Heart left ventricle (tissue), 13 donors: ENCODE results near the gene ARRDC4.

Experiments
- CTCF ChIP-seq, 12 donors: fragments of 200-600 bp; sonication (generic) in 4 of 12; IDR thresholded peaks; one replicate each; pipeline versions ENCODE4 v1.5.0 to v1.8.0; 2018 to 2022; ENCODE audit warnings: antibody characterized with exemption in 12 of 12, mild to moderate bottlenecking in 5 of 12
- POLR2A ChIP-seq, 2 donors: fragments of 450-650 bp; IDR thresholded peaks; one replicate each; pipeline ENCODE4 v1.6.1; 2017; ENCODE audit warnings: antibody characterized with exemption in 2 of 2, mild to moderate bottlenecking in 2 of 2, moderate library complexity in 2 of 2
- donor health status: ischemic (EF 13 %, LVEDD 7.1; RV severe dilation, severe dysfunction).
- donor health status: DM: no; HTN: yes; CAD: no.
- donor health status: DM: no; HTN: no; CAD: no.
- donor health status: ischemic (EF 25% LVEDD 6.9; RV normal size, moderate dysfunction).
- donor health status: ischemic (EF 25% LVEDD 5.7; RV mildly dilated, moderate dysfunction).
- donor health status: ischemic (EF 35%, LVEDD 5.7; RV mildly dilated, moderate dysfunction).
- donor health status: nonischemic (EF 11% LVEDD 7.7; RV severe dilation, severe dysfunction).
- donor health status: DM: yes; HTN: yes; CAD: no.
- donor health status: PGD.
- donor health status: ischemic (EF 29% LVEDD 5.4; RV normal size, mild dysfunction).
- donor health status: nonischemic (EF 23%, LVEDD 6.1; RV moderate dilation, normal function).

- TF ChIP-seq CTCF (IDR thresholded peaks at IDR 0.05) (no peak), POLR2A (IDR thresholded peaks at IDR 0.05) (no peak)
Observed at GRCh38 chr15:97931314-97931713, 29.2 kb upstream of the ARRDC4 start.
